Upper lobe of left lung (tissue), 4 donors: ENCODE measurements around the gene MTERF1.

Experiments used
- EP300 ChIP-seq, 4 donors: sonication (generic); formaldehyde crosslinking; IDR thresholded peaks; one replicate each; pipeline ENCODE4 v1.5.1; 2017; ENCODE audit warnings: antibody characterized with exemption in 4 of 4, control low read depth in 2 of 4
- TF ChIP-seq, protein P1 (sequence below), 6 experiments: fragments of 450-650 bp in 4 of 6; fragments of 200-600 bp in 2 of 6; sonication (generic) in 2 of 6; IDR thresholded peaks; one replicate each; pipeline ENCODE4 v1.5.1; 2016 to 2019; ENCODE audit warnings: antibody characterized with exemption in 6 of 6

DNA sequence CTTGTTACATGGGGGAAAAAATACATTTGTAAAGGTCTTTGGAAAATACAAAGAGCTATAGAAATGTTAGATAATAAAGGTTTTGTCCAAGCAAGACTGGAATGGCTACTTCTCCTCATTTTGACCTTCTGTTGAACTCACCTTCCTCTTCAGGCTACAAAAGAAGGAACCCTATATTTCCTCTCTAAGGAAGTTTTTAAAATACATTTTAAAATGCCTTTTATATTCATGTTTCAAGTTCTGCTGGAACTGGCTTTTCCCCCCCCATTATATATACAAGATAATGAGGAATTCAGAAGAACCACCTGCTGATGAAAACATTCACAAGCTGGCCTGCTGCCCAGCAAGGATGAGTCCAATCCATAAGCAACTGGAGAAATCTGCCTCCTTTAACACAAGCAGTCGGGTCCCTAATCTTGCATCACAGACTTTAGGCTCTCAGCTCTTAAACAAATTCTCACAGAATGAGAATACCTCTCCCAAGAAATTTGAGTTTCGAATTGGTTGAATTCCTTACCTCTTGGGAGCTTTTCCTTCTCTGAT is 44.6 kb downstream of the MTERF1 start:
- no peak for TF ChIP-seq EP300 (IDR thresholded peaks at IDR 0.05)
- TF ChIP-seq, protein P1, sequence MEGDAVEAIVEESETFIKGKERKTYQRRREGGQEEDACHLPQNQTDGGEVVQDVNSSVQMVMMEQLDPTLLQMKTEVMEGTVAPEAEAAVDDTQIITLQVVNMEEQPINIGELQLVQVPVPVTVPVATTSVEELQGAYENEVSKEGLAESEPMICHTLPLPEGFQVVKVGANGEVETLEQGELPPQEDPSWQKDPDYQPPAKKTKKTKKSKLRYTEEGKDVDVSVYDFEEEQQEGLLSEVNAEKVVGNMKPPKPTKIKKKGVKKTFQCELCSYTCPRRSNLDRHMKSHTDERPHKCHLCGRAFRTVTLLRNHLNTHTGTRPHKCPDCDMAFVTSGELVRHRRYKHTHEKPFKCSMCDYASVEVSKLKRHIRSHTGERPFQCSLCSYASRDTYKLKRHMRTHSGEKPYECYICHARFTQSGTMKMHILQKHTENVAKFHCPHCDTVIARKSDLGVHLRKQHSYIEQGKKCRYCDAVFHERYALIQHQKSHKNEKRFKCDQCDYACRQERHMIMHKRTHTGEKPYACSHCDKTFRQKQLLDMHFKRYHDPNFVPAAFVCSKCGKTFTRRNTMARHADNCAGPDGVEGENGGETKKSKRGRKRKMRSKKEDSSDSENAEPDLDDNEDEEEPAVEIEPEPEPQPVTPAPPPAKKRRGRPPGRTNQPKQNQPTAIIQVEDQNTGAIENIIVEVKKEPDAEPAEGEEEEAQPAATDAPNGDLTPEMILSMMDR (IDR thresholded peaks at IDR 0.05): no peak
